KMS-11 (cell line): ENCODE data around the gene HELZ2.

Experiments
- H2AFZ ChIP-seq: fragments of 200-600 bp; sonication (generic); 2 replicates; pipeline ENCODE4 v1.6.1; 2016; ENCODE audit warnings: antibody characterized with exemption, mixed run types, low read depth
- H3K27ac ChIP-seq: fragments of 200-600 bp; sonication (generic); 2 replicates; pipeline ENCODE4 v1.6.1; 2016; ENCODE audit warnings: mild to moderate bottlenecking, mixed run types
- H3K27me3 ChIP-seq: fragments of 200-600 bp; sonication (generic); 2 replicates; pipeline ENCODE4 v1.6.1; 2017; ENCODE audit warnings: mild to moderate bottlenecking, low read depth, mixed run types, moderate library complexity; ENCODE audit not compliant: insufficient read depth
- H3K36me3 ChIP-seq: fragments of 200-600 bp; sonication (generic); 2 replicates; pipeline ENCODE4 v1.6.1; 2017; ENCODE audit warnings: mild to moderate bottlenecking, mixed run types; ENCODE audit not compliant: insufficient read depth
- H3K4me1 ChIP-seq: fragments of 200-600 bp; sonication (generic); 2 replicates; pipeline ENCODE4 v1.6.1; 2016; ENCODE audit warnings: mild to moderate bottlenecking, low read depth, mixed run types; ENCODE audit not compliant: poor library complexity, severe bottlenecking
- H3K4me2 ChIP-seq: fragments of 200-600 bp; sonication (generic); 2 replicates; pipeline ENCODE4 v1.7.0; 2016; ENCODE audit warnings: mild to moderate bottlenecking, mixed run types
- H3K4me3 ChIP-seq: fragments of 200-600 bp; sonication (generic); IDR thresholded peaks from 2 replicates; pipeline ENCODE4 v1.6.1; 2017; ENCODE audit warnings: low read depth, low read length, mixed read lengths; ENCODE audit not compliant: insufficient read depth
- H3K79me2 ChIP-seq: fragments of 200-600 bp; sonication (generic); 2 replicates; pipeline ENCODE4 v1.6.1; 2016; ENCODE audit warnings: low read depth, mixed run types; ENCODE audit not compliant: insufficient read depth
- H3K9ac ChIP-seq: fragments of 200-600 bp; sonication (generic); 2 replicates; pipeline ENCODE4 v1.6.1; 2016; ENCODE audit warnings: mild to moderate bottlenecking, mixed run types
- H4K20me1 ChIP-seq: fragments of 200-600 bp; sonication (generic); 2 replicates; pipeline ENCODE4 v1.6.1; 2016; ENCODE audit warnings: mild to moderate bottlenecking, mixed run types; ENCODE audit not compliant: insufficient read depth
- TF ChIP-seq, protein P1 (sequence below): fragments of 200-600 bp; sonication (generic); conservative IDR thresholded peaks from 2 replicates; pipeline ENCODE4 v1.6.1; 2017; ENCODE audit warnings: low read depth, mild to moderate bottlenecking, antibody characterized with exemption, low read length, moderate library complexity, mixed read lengths

Gene HELZ2

DNA sequence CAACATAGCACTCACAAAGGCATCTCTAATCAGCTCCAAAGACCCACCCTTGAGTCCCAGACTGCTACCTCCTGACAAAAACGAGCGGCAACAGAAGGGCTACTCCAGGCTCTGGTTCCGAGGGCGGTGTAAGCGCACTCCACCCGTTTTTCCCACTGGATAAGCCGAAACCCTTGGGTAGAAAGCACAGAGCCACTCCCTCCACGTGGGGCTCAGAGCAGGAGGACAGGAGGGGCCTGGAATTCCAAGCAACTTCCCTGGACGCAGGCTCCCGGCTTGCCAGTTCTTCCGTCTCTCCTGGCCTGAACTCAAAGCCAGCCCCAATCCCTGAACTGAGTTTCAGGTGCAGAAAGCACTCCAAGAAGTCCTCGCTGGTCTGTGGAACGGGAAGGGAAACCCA is 45.5 kb upstream of the HELZ2 start:
- Histone ChIP-seq H3K79me2 (peaks cover 43% of the 10 kb centered on the region), H3K4me1 (no peaks in the 10 kb centered on the region), H3K36me3 (0 out of 2 replicates have a peak, but pooled peaks cover 3% of the 10 kb centered on the region), H3K4me2 (no peak overlapping the region), H3K9ac (no peak overlapping the region), H3K27me3 (no peaks in the 10 kb centered on the region), H4K20me1 (no peaks in the 10 kb centered on the region), H2AFZ (no peak overlapping the region), H3K27ac (no peak overlapping the region), H3K4me3 (no peak overlapping the region)
- TF ChIP-seq, protein P1, sequence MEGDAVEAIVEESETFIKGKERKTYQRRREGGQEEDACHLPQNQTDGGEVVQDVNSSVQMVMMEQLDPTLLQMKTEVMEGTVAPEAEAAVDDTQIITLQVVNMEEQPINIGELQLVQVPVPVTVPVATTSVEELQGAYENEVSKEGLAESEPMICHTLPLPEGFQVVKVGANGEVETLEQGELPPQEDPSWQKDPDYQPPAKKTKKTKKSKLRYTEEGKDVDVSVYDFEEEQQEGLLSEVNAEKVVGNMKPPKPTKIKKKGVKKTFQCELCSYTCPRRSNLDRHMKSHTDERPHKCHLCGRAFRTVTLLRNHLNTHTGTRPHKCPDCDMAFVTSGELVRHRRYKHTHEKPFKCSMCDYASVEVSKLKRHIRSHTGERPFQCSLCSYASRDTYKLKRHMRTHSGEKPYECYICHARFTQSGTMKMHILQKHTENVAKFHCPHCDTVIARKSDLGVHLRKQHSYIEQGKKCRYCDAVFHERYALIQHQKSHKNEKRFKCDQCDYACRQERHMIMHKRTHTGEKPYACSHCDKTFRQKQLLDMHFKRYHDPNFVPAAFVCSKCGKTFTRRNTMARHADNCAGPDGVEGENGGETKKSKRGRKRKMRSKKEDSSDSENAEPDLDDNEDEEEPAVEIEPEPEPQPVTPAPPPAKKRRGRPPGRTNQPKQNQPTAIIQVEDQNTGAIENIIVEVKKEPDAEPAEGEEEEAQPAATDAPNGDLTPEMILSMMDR, result no peak

DNA sequence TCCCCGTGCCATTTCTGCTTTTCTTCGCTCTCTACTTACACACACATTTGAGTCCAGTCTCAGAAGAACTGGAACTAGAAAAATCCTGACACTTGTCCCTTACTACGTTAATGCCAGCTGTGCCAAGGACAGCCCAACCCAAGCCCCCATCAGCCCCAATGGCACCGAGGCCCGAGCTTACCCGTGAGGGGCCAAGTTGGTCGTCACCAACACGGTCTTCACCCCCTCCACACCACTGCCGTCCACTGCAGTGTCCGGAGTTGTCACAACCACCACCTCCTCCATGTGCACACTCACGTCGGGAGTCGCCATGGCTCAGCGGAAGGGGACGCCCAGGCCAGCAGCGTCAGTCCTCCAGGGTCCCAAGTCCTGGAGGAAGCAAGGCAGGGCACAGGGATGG is 45.0 kb upstream of the HELZ2 start:
- Histone ChIP-seq H3K79me2 (peaks cover 42% of the 10 kb centered on the region), H3K27ac (no peak overlapping the region), H3K36me3 (0 out of 2 replicates have a peak, but pooled peaks cover 3% of the 10 kb centered on the region)

DNA sequence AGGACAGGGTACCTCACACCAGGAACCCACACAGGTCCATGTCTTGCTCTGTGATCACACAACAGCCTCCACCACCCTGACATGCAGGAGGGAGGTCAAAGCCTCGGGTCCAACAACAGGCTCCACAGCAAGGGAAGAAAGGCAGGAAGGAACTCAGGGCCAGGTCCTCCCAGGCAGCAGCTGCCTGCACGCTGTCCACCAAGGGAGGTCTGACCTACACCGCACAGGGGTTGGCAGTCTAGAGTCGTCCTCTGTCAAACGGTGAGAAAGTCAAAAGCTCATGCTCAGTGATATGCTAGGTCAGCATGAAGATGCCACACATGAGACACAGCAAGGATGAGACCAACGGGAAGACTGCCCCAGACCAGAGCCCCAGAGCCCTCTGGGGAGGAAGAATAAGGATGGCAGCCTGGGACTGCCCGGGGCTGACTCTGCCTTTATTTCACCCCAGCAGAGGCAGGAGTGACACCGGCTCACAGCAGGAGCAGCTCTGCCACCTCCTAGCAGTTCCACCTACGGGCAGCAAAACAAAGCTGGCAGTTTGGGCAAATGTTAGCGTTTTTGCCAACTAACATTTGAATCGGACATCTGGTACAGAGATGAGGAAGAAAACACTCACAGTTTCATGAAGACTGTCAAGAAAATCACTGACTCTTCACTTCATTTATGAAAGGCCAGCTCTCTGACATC is 44.4 kb upstream of the HELZ2 start:
- H2AFZ ChIP-seq, result no peak overlapping the region
- H3K27ac ChIP-seq, result no peak overlapping the region
- no peak overlapping the region for H3K9ac ChIP-seq
- H4K20me1 ChIP-seq, result no peaks in the 10 kb centered on the region
- TF ChIP-seq, protein P1, result no peak
- no peak overlapping the region for H3K4me3 ChIP-seq
- peaks cover 35% of the 10 kb centered on the region for H3K79me2 ChIP-seq
- no peaks in the 10 kb centered on the region for H3K27me3 ChIP-seq
- 0 out of 2 replicates have a peak, but pooled peaks cover 3% of the 10 kb centered on the region for H3K36me3 ChIP-seq
- no peaks in the 10 kb centered on the region for H3K4me1 ChIP-seq
- H3K4me2 ChIP-seq, result no peak overlapping the region

More for the DNA sequence above, 45.0 kb upstream of the HELZ2 start:
- no peak overlapping the region for H2AFZ ChIP-seq
- no peaks in the 10 kb centered on the region for H3K4me1 ChIP-seq
- H3K9ac ChIP-seq, result no peak overlapping the region
- no peaks in the 10 kb centered on the region for H3K27me3 ChIP-seq
- H4K20me1 ChIP-seq, result no peaks in the 10 kb centered on the region
- no peak overlapping the region for H3K4me2 ChIP-seq
- TF ChIP-seq, protein P1, result no peak
- no peak overlapping the region for H3K4me3 ChIP-seq

DNA sequence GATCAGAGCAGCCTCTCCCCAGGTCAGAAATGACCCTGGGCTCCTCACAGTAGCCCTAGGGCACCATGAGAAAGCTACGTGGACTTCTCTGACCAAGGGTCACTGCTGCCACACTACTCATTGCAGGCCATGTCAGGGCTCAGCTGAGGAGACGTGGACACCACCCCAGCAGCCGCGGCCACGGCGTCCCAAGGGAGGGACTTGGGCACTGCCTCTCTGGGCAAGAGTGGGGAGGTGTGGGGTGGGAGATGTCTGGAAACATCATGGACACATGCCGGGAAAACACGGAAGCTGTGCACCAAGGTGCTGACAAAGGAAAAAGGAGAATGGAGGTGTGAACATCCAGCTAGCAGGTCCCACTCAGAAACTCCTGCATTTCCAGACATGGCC is 43.8 kb upstream of the HELZ2 start:
- Histone ChIP-seq H3K27me3 (no peaks in the 10 kb centered on the region), H3K79me2 (peaks cover 31% of the 10 kb centered on the region), H2AFZ (no peak overlapping the region), H3K4me2 (no peak overlapping the region), H3K4me1 (no peaks in the 10 kb centered on the region), H3K36me3 (0 out of 2 replicates have a peak, but pooled peaks cover 3% of the 10 kb centered on the region), H3K27ac (no peak overlapping the region), H4K20me1 (no peaks in the 10 kb centered on the region), H3K9ac (no peak overlapping the region), H3K4me3 (no peak overlapping the region)
- TF ChIP-seq, protein P1, result no peak
